ENCODE measurements around the gene TXNIP. TPM values are rescaled to one million over a fixed set of nuclear protein-coding genes. Genes with fewer than 3 reads are reported as not detected.
"Not testable (repeated sequence)": the region's sequence is repeated elsewhere in the genome, so short reads cannot be mapped to it uniquely, and the experiment has no call there.

Gene TXNIP
- total and polyA plus RNA-seq, 2 experiments from 2014 or later, result 22.8 to 29.1 TPM

GRCh38 chr1:146025787-146026495, 29.6 kb upstream of the TXNIP start:
- H2AFZ ChIP-seq; H3K9me3 Mint-ChIP-seq; H3K27me3 Mint-ChIP-seq (ENCODE audit: insufficient read depth, low read depth, poor library complexity); H3F3A ChIP-seq (replicated peaks; ENCODE audit: low read depth); H3K9me2 ChIP-seq (ENCODE audit: insufficient read depth); H3K4me1 Mint-ChIP-seq; ATAC-seq; H3K4me3 ChIP-seq; H3K4me1 ChIP-seq (ENCODE audit: insufficient read depth); H3K27ac ChIP-seq (ENCODE audit: low read depth); H3K27ac Mint-ChIP-seq; DNase-seq (ENCODE audit: low spot score); H3K79me2 ChIP-seq (replicated peaks; ENCODE audit: insufficient read depth); H3K27me3 ChIP-seq (ENCODE audit: insufficient read depth); H3K36me3 ChIP-seq (ENCODE audit: insufficient read depth); H3K36me3 Mint-ChIP-seq (ENCODE audit: low read depth); H3K4me3 Mint-ChIP-seq; H4K20me1 ChIP-seq (replicated peaks; ENCODE audit: insufficient read depth); H3K4me2 ChIP-seq: not testable (repeated sequence)

- Histone ChIP-seq H3K27me3 (ENCODE audit: insufficient read depth) (peaks cover 39% of the 10 kb centered on the region), H3K36me3 (ENCODE audit: insufficient read depth) (no peaks in the 10 kb centered on the region), H2AFZ (no peak overlapping the region), H3K4me3 (no peak overlapping the region), H3F3A (replicated peaks; ENCODE audit: low read depth) (peaks cover 3% of the 10 kb centered on the region; the same call in 1 of the 2 replicates), H3K4me1 (ENCODE audit: insufficient read depth) (peaks cover 21% of the 10 kb centered on the region), H3K9me2 (ENCODE audit: insufficient read depth) (no peaks in the 10 kb centered on the region), H3K27ac (ENCODE audit: low read depth) (no peak overlapping the region), H4K20me1 (replicated peaks; ENCODE audit: insufficient read depth) (no peaks in the 10 kb centered on the region), H3K4me2 (no peak overlapping the region), H3K79me2 (replicated peaks; ENCODE audit: insufficient read depth) (no peaks in the 10 kb centered on the region)
- H3K27me3 Mint-ChIP-seq (ENCODE audit: insufficient read depth, low read depth, poor library complexity), result peaks cover 21% of the 10 kb centered on the region
- ATAC-seq, result no peak
- H3K27ac Mint-ChIP-seq, result no peak overlapping the region
- no peaks in the 10 kb centered on the region for H3K9me3 Mint-ChIP-seq
- peaks cover 15% of the 10 kb centered on the region for H3K4me1 Mint-ChIP-seq
- DNase-seq (ENCODE audit: low spot score), result no peak
- H3K36me3 Mint-ChIP-seq (ENCODE audit: low read depth), result no peaks in the 10 kb centered on the region
- no peak overlapping the region for H3K4me3 Mint-ChIP-seq
- no peak for TF ChIP-seq STAT1 (IDR thresholded peaks at IDR 0.05; ENCODE audit: unreplicated experiment)
- no peak for TF ChIP-seq ZNF114 (CRISPR knock-in tag; IDR thresholded peaks at IDR 0.05)
- no peak for TF ChIP-seq EZH2 (IDR thresholded peaks at IDR 0.05; ENCODE audit: low read depth, unreplicated experiment)
- no peak for TF ChIP-seq CREB1 (CRISPR knock-in tag; IDR thresholded peaks at IDR 0.05; ENCODE audit: low read depth)
- no peak for TF ChIP-seq REST (IDR thresholded peaks at IDR 0.05; ENCODE audit: unreplicated experiment)
- no peak for TF ChIP-seq ETS1 (IDR thresholded peaks at IDR 0.05)
- no peak for TF ChIP-seq ZNF331 (CRISPR knock-in tag; IDR thresholded peaks at IDR 0.05; ENCODE audit: low read depth)
- TF ChIP-seq CTCF (conservative IDR thresholded peaks at IDR 0.05; ENCODE audit: low read depth in 2 of 2), result no peak
Measured at GRCh38 chr1:146022403-146023127, 26.2 kb upstream of the TXNIP start.
